Measurements from ENCODE around the gene CTSA. TPM values are rescaled to one million over a fixed set of nuclear protein-coding genes. Genes with fewer than 3 reads are reported as not detected.

The CTSA gene
- total RNA-seq, 2 donors from 2014 or later, result 83.8 to 116 TPM

GRCh38 chr20:45880988-45881788 lies 9.9 kb upstream of the CTSA start, which contains the start of gene ZSWIM1:
ZSWIM1 (plus strand) TSS chr20:45881227; CDS start chr20:45882593, 1,366 bp downstream.
- H3K27ac ChIP-seq, result peak within 1 kb of the TSS; percentile 78 to 88
- DNase-seq (ENCODE audit: low spot score), result peak; percentile 100
- H3K27me3 ChIP-seq, result no peaks in the 10 kb centered on the region
- H3K36me3 ChIP-seq, result peaks cover 20% of the 10 kb centered on the region
- H3K9me3 ChIP-seq, result no peaks in the 10 kb centered on the region
- TF ChIP-seq CTCF (IDR thresholded peaks at IDR 0.05), result no peak
- peaks cover 0 to 26% of the 10 kb centered on the region in 2 donors for H3K4me1 ChIP-seq
- peak within 1 kb of the TSS; percentile 57 to 66 for H3K4me3 ChIP-seq

GRCh38 chr20:45882469-45883099 lies 8.6 kb upstream of the CTSA start:
- Histone ChIP-seq H3K4me1 (peaks cover 0 to 26% of the 10 kb centered on the region in 2 donors), H3K4me3 (no peak overlapping the region), H3K9me3 (no peaks in the 10 kb centered on the region), H3K27me3 (no peaks in the 10 kb centered on the region), H3K36me3 (peaks cover 16% of the 10 kb centered on the region), H3K27ac (no peak overlapping the region)
- no peak for TF ChIP-seq CTCF (IDR thresholded peaks at IDR 0.05)
- no peak for DNase-seq (ENCODE audit: low spot score)

GRCh38 chr20:45883100-45883469 lies 8.1 kb upstream of the CTSA start:
- Histone ChIP-seq H3K4me3 (no peak overlapping the region), H3K4me1 (peaks cover 0 to 26% of the 10 kb centered on the region in 2 donors), H3K9me3 (no peaks in the 10 kb centered on the region), H3K27me3 (no peaks in the 10 kb centered on the region), H3K27ac (no peak overlapping the region), H3K36me3 (peaks cover 11% of the 10 kb centered on the region)
- no peak for TF ChIP-seq CTCF (IDR thresholded peaks at IDR 0.05)
- DNase-seq (ENCODE audit: low spot score), result no peak

- H3K9me3 ChIP-seq, result no peaks in the 10 kb centered on the region
- no peak for TF ChIP-seq CTCF (IDR thresholded peaks at IDR 0.05)
- H3K27ac ChIP-seq, result no peak overlapping the region
- DNase-seq (ENCODE audit: low spot score), result no peak
- H3K4me1 ChIP-seq, result peaks cover 0 to 29% of the 10 kb centered on the region in 2 donors
- H3K4me3 ChIP-seq, result no peak overlapping the region
- H3K27me3 ChIP-seq, result no peaks in the 10 kb centered on the region
- peaks cover 9% of the 10 kb centered on the region for H3K36me3 ChIP-seq
Measured at GRCh38 chr20:45886590-45887345, 4.4 kb upstream of the CTSA start.

- peaks cover 0 to 31% of the 10 kb centered on the region in 2 donors for H3K4me1 ChIP-seq
- no peak for TF ChIP-seq CTCF (IDR thresholded peaks at IDR 0.05)
- DNase-seq (ENCODE audit: low spot score), result no peak
- H3K27me3 ChIP-seq, result no peaks in the 10 kb centered on the region
- no peak within 1 kb of the TSS for H3K27ac ChIP-seq
- H3K9me3 ChIP-seq, result no peaks in the 10 kb centered on the region
- H3K4me3 ChIP-seq, result no peak within 1 kb of the TSS
- H3K36me3 ChIP-seq, result peaks cover 9% of the 10 kb centered on the region
Measured at GRCh38 chr20:45887346-45887715, 3.8 kb upstream of the CTSA start, which contains the start of gene SPATA25. SPATA25 (minus strand) TSS chr20:45887622; CDS start chr20:45887590, 32 bp downstream.
